K562 (cell line): ENCODE measurements around the gene GATAD2B.

Experiments
- BRF1 ChIP-seq: IDR thresholded peaks from 3 replicates; pipeline ENCODE4 v1.6.1; 2011; ENCODE audit warnings: borderline replicate concordance, mild to moderate bottlenecking; ENCODE audit not compliant: insufficient read length; ENCODE audit errors: extremely low read depth
- CREM ChIP-seq: IDR thresholded peaks from 2 replicates; pipeline ENCODE4 v1.6.1; 2014; ENCODE audit warnings: antibody characterized with exemption, low read depth
- CTCF ChIP-seq, 3 experiments: IDR thresholded peaks in 2 of 3; conservative IDR thresholded peaks in 1 of 3; 2 replicates each; pipeline ENCODE4 v1.5.1; 2011 to 2012; ENCODE audit warnings: low read length in 3 of 3, mild to moderate bottlenecking in 3 of 3, control low read depth in 2 of 3, improper control_type of control experiment in 1 of 3, inconsistent platforms in 1 of 3, low read depth in 1 of 3, mixed read lengths in 1 of 3, moderate library complexity in 1 of 3; ENCODE audit not compliant: insufficient read depth in 2 of 3
- E2F5 ChIP-seq: sonication (generic); formaldehyde crosslinking; IDR thresholded peaks from 2 replicates; pipeline ENCODE4 v1.8.0; 2022; ENCODE audit warnings: mild to moderate bottlenecking, missing genetic modification reagents
- ELF4 ChIP-seq: fragments of 450-650 bp; formaldehyde crosslinking; IDR thresholded peaks from 2 replicates; pipeline ENCODE4 v1.4.0; 2022; ENCODE audit warnings: missing genetic modification characterization
- FOS ChIP-seq: IDR thresholded peaks from 3 replicates; pipeline ENCODE4 v1.6.1; 2011; ENCODE audit not compliant: insufficient read length; ENCODE audit errors: extremely low read depth
- HDAC8 ChIP-seq: fragments of 450-650 bp; IDR thresholded peaks from 2 replicates; pipeline ENCODE4 v1.6.1; 2016; ENCODE audit warnings: mild to moderate bottlenecking, missing genetic modification characterization, moderate library complexity, missing compliant biosample characterization
- HMBOX1 ChIP-seq: sonication (generic); IDR thresholded peaks from 2 replicates; pipeline ENCODE4 v1.6.1; 2016
- MBD1 ChIP-seq: fragments of 250-450 bp; sonication (Bioruptor Pico); IDR thresholded peaks from 2 replicates; pipeline ENCODE4 v1.8.0; 2022; ENCODE audit warnings: inconsistent platforms
- PRPF4 ChIP-seq: fragments of 200-400 bp; formaldehyde crosslinking; IDR thresholded peaks from one replicate; pipeline ENCODE4 v1.6.1; 2017; ENCODE audit warnings: low read length, low read depth, mild to moderate bottlenecking; ENCODE audit not compliant: insufficient read depth, poor library complexity, severe bottlenecking
- RFX5 ChIP-seq: IDR thresholded peaks from 2 replicates; pipeline ENCODE4 v1.6.1; 2011; ENCODE audit warnings: low read depth, mild to moderate bottlenecking, improper control_type of control experiment, low read length
- SMARCA4 ChIP-seq: fragments of 450-650 bp; IDR thresholded peaks from 2 replicates; pipeline ENCODE4 v1.6.1; 2016
- SP2 ChIP-seq: IDR thresholded peaks from 2 replicates; pipeline ENCODE4 v1.6.1; 2011; ENCODE audit warnings: mild to moderate bottlenecking, low read depth, low read length, moderate library complexity; ENCODE audit not compliant: poor library complexity, severe bottlenecking; ENCODE audit errors: extremely low read depth
- TEAD4 ChIP-seq, 2 experiments: sonication (generic) in 1 of 2; formaldehyde crosslinking in 1 of 2; IDR thresholded peaks; 2 replicates each; pipeline versions ENCODE4 v1.6.1 to v1.8.0; 2012 to 2022; ENCODE audit warnings: borderline replicate concordance in 1 of 2, inconsistent platforms in 1 of 2, low read length in 1 of 2, mild to moderate bottlenecking in 1 of 2, missing genetic modification reagents in 1 of 2

GRCh38 chr1:153831026-153831425 is 91.7 kb downstream of the GATAD2B start:
- no peak for TF ChIP-seq CTCF (IDR thresholded peaks at IDR 0.05 in 2 of 3, conservative IDR thresholded peaks at IDR 0.05 in 1 of 3; ENCODE audit: insufficient read depth in 2 of 3, low read depth in 1 of 3, low read length in 3 of 3)
- no peak for TF ChIP-seq FOS
- no peak for TF ChIP-seq BRF1
- TF ChIP-seq SP2 = no peak
- TF ChIP-seq CREM = no peak
- no peak for TF ChIP-seq E2F5 (CRISPR knock-in tag)
- no peak for TF ChIP-seq TEAD4 (IDR thresholded peaks at IDR 0.05; ENCODE audit: low read length)
- no peak for TF ChIP-seq TEAD4 (CRISPR knock-in tag; IDR thresholded peaks at IDR 0.05; ENCODE audit: borderline replicate concordance)
- TF ChIP-seq HDAC8 (tag) = no peak
- no peak for TF ChIP-seq SMARCA4
- TF ChIP-seq HMBOX1 = no peak
- TF ChIP-seq RFX5 = no peak
- TF ChIP-seq MBD1 (CRISPR knock-in tag) = no peak
- no peak for TF ChIP-seq PRPF4
- TF ChIP-seq ELF4 = no peak
